HG03280 (cell line): ENCODE measurements around the gene CPED1.

Source experiments
- ATAC-seq: cut with Tn5 transposase; IDR thresholded peaks from one replicate; pipeline ENCODE4 v1.9.1; 2021; ENCODE audit warnings: mild to moderate bottlenecking, moderate library complexity; ENCODE audit not compliant: unreplicated experiment

Gene CPED1

GRCh38 chr7:121334875-121335648, 346.6 kb downstream of the CPED1 start:
- ATAC-seq, result no peak

- ATAC-seq, result no peak
Measured at GRCh38 chr7:121336579-121336978, 348.1 kb downstream of the CPED1 start.

DNA sequence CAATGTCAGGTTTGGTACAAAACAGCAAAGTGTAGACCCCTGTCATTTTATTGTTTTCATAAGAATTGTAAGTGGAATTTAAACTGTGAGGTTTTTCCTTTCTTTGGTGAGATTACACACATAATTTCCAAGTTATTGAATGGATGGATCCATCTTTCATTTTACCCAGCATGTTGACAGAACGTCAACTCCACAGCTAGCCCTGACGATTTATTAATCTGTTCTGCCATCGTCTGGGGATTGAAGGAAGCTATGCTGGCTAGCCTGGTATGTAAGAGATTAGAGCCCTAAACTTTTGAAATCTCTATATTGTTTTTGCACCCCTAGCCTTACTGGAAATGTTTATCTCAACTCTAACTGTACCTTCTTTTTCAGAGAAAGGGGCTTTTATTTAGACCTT, 348.9 kb downstream of the CPED1 start:
- ATAC-seq, result no peak

DNA sequence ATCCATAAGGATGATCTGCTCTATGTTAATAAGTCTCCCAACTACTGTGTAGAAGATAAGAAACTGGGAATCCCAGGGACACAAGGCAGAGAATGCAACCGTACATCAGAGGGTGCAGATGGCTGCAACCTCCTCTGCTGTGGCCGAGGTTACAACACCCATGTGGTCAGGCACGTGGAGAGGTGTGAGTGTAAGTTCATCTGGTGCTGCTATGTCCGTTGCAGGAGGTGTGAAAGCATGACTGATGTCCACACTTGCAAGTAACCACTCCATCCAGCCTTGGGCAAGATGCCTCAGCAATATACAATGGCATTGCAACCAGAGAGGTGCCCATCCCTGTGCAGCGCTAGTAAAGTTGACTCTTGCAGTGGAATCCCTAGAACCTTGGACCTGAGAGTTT, 350.6 kb downstream of the CPED1 start:
- no peak for ATAC-seq

GRCh38 chr7:121341933-121342332, 353.4 kb downstream of the CPED1 start:
- no peak for ATAC-seq

DNA sequence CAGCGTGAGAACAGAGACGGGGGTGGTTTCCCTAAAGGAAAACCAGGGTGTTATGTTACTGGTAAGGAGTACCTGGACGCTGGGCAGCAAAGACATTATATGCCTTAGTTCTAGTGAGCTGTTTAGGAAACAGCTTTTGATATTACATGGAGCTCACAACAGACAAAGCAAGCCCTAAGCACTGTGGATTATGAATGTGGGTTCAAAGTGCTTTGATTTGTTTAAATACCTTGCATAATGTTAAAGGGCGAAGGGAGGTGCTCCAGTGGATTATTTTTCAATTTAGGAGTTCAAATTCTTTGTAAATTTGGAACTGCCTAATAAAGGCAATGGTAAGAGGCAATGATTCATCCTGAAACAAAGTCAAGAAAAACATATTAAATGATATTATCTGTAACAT, 354.1 kb downstream of the CPED1 start:
- ATAC-seq, result no peak

DNA sequence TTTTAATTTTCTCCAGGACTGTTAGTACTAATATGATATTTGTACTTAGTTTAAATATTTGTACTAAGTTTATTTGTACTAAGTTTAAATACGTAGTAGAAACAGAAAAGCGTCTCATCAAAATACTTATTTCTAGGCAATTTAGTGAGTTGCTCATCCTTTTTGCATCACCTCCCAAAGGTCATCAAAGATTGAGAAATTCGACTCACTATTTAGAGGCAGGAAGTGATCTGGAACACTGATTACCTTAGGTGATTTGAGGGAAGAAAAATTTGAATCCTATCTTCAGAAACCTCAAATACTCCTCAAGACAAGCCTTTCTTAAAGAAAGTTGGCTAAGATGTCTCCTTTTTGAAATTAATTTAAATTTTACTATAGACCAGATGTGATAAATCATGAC, 354.8 kb downstream of the CPED1 start:
- no peak for ATAC-seq

GRCh38 chr7:121344093-121344492, 355.6 kb downstream of the CPED1 start:
- ATAC-seq, result no peak

DNA sequence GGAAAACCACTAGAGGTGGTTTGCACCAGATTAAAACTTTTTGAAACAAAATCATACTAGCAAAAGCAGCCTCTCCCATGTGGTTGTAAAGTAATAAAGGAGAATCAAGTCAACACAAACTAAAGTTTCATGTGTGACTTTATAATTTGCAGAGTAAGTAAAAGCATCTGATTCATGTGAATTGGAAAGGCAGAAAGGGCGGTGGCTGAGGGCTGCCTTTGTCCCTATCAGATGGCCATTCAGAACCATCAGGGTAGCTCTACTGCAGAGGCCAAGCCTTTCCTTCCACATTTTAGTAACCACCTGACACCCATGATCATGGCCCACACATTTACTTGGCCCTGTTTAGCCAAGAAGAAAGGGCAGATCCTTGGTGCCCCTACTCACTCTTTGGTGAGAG, 356.0 kb downstream of the CPED1 start:
- no peak for ATAC-seq
